Endometrial microvascular endothelial cells (primary cell): ENCODE measurements around the gene FAM171A2. TPM values are rescaled to one million over a fixed set of nuclear protein-coding genes. Genes with fewer than 3 reads are reported as not detected.

Experiments
- in situ Hi-C: cut with HindIII; loops from 2 replicates; pipeline ENCODE4 v1.10.0; 2017; ENCODE audit warnings: low sequenced_read_pairs, low pct_unique_long_range_greater_than_20kb; ENCODE audit errors: inconsistent ontology term
- total RNA-seq: library from RNA; depleted of rRNA; stranded (reverse); fragments of >200 nt; gene quantifications from one replicate; pipeline ENCODE4 v1.2.3, GENCODE V29; 2015; ENCODE audit errors: inconsistent ontology term

Gene FAM171A2
- total RNA-seq, 1 donor from 2014 or later = 3.3 TPM

- in situ Hi-C loops = no loop called here
Observed at GRCh38 chr17:44312396-44313104, 51.1 kb downstream of the FAM171A2 start.

DNA sequence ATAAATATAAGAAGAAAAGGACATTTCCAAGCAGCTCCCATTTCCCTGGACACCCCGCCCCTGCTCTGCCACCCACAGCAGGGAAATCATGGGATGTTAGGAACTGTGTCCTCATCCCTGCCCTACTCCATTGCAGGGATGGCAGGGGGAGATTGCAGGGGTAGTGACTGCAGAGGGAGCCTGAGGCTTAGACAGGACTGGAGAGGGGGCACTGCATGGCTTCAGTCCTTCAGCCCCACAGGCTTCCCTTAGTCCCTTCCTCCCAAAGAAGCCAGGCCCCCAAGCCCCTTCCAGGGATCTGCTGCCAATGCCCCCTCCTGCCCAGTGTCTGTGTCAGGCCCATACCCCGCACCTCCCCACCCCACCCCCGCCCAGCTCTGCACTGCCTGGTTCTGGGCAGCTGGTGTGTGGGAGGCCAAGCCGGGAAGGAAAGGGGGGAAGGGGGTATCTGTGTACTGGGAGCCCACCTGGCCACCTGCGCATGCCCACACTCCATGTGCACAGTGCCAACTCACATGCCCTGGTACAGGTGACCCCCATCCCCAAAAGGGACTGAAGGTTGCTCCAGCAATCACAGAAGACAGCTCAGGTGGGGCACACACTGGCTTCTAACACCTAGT is 52.0 kb downstream of the FAM171A2 start:
- in situ Hi-C loops = no loop called here

GRCh38 chr17:44310609-44311376 is 52.9 kb downstream of the FAM171A2 start:
- in situ Hi-C loops = no loop called here

- in situ Hi-C loops = no loop called here
Observed at GRCh38 chr17:44310188-44310587, 53.5 kb downstream of the FAM171A2 start.

- in situ Hi-C loops = no loop called here
Observed at GRCh38 chr17:44309472-44309871, 54.2 kb downstream of the FAM171A2 start.

DNA sequence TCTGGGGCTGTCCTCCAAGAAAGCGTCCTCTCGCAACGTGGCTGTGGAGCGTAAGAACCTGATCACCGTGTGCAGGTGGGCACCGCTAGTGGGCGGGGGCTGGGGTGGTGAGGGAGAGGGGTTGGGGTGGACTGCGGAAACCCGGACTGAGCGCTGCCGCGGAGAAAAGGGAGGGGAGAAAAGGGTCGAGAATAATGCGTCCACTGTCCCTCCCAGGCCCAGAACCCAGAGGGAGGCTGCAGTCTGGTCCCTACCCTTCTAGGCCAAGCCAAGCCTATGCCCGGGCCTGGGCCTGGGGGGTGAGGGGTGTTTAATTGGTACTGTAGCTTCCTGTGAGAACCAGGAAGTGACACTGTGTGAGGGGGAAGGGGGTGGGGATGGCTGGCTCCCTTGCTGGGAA is 54.8 kb downstream of the FAM171A2 start:
- in situ Hi-C loops = no loop called here

DNA sequence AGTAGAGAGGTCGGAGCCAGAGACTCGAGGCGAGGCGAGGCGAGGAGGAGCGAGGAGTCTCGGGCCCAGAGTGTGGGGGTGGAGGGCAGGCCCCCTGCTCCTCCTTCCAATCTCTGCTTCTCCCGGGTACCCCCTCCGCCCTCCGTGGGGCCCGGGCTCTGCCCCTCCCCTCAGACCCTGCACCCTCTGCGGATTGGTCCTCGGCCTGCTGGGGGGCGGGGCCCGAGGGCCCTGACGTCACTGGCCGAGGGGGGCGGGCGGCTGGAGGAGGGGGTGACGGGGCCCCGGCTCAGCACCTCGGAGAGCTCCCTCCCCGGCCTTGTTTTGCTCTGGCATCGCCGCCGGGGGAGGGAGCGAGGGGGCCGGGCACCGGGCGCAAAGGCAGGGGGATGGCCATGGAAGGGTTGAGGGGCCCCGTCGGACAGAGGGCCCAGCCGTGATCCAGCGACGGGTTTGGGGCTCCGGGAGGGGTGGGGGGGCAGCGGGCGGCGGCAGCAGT is 55.3 kb downstream of the FAM171A2 start, which contains the start of gene RUNDC3A:
Gene RUNDC3A, plus strand, starts transcription at position 282 of the 499 bp plus-strand sequence. CDS start 232 bp downstream, outside the sequence.
- in situ Hi-C loops = no loop called here

DNA sequence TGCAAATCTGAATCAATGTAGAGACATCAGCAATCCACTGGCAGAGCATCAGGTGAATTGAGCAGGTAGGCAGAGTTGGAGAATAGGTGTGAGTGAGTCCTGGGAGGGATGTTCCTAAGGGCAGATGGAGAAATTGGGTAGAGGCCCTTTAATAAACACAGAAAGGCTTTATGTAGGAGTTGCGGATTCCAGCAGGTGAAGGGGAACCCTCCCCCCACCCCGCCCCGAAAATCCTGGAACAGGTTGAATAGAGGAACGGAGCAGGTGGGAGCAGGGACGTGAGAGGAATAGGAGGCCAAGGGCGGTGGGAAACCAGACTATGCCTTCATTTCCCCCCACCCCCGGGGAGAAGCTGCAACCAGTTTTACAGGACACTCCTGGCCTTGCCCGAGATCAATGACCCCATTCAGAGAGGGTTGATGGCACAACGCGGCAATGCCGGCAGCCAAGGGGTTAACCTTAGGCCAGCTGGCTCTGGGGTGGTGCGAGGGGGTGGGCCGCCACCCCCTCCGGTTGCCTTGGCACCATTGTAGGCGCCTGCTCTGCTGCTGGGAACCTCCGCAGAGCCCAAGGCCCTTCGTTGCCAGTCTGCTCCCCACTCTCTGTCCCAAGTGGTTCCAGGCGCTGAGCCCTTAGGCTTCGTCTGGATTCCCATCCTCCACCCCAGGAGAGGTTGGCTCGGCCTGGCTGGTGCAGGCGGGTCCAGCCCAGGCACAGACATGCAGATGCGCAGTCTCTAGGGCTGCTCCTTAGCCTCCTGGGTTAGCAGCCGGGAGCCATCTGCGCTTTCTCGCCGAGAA is 56.1 kb downstream of the FAM171A2 start:
- in situ Hi-C loops = no loop called here

DNA sequence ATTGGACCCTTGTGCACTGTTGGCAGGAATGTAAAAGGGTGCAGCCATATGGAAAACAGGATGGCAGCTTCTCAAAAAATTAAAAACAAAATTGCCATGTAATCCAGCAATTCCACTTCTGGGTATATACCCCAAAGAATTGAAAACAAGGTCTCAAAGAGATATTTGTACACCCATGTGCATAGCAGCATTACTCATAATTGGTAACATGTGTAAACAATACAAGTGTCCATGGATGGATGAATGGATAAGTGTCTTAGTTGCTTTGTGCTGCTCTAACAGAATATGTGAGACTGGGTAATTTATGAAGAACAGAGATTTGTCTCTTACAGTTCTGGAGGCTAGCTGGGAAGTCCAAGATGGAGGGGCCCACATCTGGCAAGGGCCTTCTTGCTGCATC is 59.0 kb downstream of the FAM171A2 start:
- in situ Hi-C loops = no loop called here

Other genes with a start within 250 kb of the FAM171A2 start
- gene HDAC5, start 240.2 kb downstream of the FAM171A2 start, total RNA-seq = 6.2 TPM
- 6.1 TPM for gene HROB, start 221.9 kb downstream of the FAM171A2 start, total RNA-seq
- gene ASB16, start 193.1 kb downstream of the FAM171A2 start, total RNA-seq = not detected
- gene TMUB2, start 176.9 kb downstream of the FAM171A2 start, total RNA-seq = 49.2 TPM
- 60.0 TPM for gene ATXN7L3, start 164.0 kb downstream of the FAM171A2 start, total RNA-seq
- 46.0 TPM for gene UBTF, start 144.2 kb downstream of the FAM171A2 start, total RNA-seq
- gene SLC4A1, start 95.7 kb downstream of the FAM171A2 start, total RNA-seq = not detected
- gene RUNDC3A, start 55.3 kb downstream of the FAM171A2 start, total RNA-seq = not detected
- gene SLC25A39, start 39.0 kb downstream of the FAM171A2 start, total RNA-seq = 149 TPM
- 391 TPM for gene GRN, start 18.6 kb downstream of the FAM171A2 start, total RNA-seq
- 0.46 TPM for gene ITGA2B, start 25.8 kb upstream of the FAM171A2 start, total RNA-seq
- gene GPATCH8, start 139.6 kb upstream of the FAM171A2 start, total RNA-seq = 14.2 TPM
- 1.1 TPM for gene FZD2, start 193.6 kb upstream of the FAM171A2 start, total RNA-seq